DMS53 treated with DMSO at 0.1 percent for 48 hours (cell line): Measurements from ENCODE around the gene EHD1.

Experiments
- DNase-seq: peaks from one replicate; lab custom pipeline; 2025; ENCODE audit not compliant: unreplicated experiment; lab: John Stamatoyannopoulos, UW

Gene EHD1

GRCh38 chr11:64875369-64876228, 2.8 kb downstream of the EHD1 start:
- DNase-seq = no peak

- no peak for DNase-seq
These were observed 3.8 kb downstream of the EHD1 start for GRCh38 chr11:64874308-64875240.

- no peak for DNase-seq
These were observed 5.5 kb downstream of the EHD1 start for GRCh38 chr11:64872790-64873488.

- no peak for DNase-seq
These were observed 6.9 kb downstream of the EHD1 start for GRCh38 chr11:64871492-64871891.

GRCh38 chr11:64870893-64871466, 7.4 kb downstream of the EHD1 start:
- no peak for DNase-seq

GRCh38 chr11:64870176-64870892, 8.1 kb downstream of the EHD1 start:
- DNase-seq = no peak

- DNase-seq = no peak
These were observed 8.7 kb downstream of the EHD1 start for GRCh38 chr11:64869571-64870175.

GRCh38 chr11:64868904-64869570, 9.4 kb downstream of the EHD1 start:
- no peak for DNase-seq

GRCh38 chr11:64867748-64868462, 10.5 kb downstream of the EHD1 start:
- no peak for DNase-seq

GRCh38 chr11:64866173-64866491, 12.3 kb downstream of the EHD1 start:
- no peak for DNase-seq

GRCh38 chr11:64865286-64866172, 12.9 kb downstream of the EHD1 start:
- DNase-seq = no peak

- no peak for DNase-seq
These were observed 13.7 kb downstream of the EHD1 start for GRCh38 chr11:64864473-64865285.

GRCh38 chr11:64864135-64864472, 14.3 kb downstream of the EHD1 start:
- no peak for DNase-seq

GRCh38 chr11:64863391-64864060, 14.9 kb downstream of the EHD1 start:
- DNase-seq = no peak

- no peak for DNase-seq
These were observed 15.4 kb downstream of the EHD1 start for GRCh38 chr11:64862987-64863390.

- DNase-seq = no peak
These were observed 17.0 kb downstream of the EHD1 start for GRCh38 chr11:64861227-64861975.
